ENCODE results near the gene DOCK11.
A peak's percentile ranks its signal among the peaks of the same experiment; 100 is the strongest.

DOCK11 gene

DNA sequence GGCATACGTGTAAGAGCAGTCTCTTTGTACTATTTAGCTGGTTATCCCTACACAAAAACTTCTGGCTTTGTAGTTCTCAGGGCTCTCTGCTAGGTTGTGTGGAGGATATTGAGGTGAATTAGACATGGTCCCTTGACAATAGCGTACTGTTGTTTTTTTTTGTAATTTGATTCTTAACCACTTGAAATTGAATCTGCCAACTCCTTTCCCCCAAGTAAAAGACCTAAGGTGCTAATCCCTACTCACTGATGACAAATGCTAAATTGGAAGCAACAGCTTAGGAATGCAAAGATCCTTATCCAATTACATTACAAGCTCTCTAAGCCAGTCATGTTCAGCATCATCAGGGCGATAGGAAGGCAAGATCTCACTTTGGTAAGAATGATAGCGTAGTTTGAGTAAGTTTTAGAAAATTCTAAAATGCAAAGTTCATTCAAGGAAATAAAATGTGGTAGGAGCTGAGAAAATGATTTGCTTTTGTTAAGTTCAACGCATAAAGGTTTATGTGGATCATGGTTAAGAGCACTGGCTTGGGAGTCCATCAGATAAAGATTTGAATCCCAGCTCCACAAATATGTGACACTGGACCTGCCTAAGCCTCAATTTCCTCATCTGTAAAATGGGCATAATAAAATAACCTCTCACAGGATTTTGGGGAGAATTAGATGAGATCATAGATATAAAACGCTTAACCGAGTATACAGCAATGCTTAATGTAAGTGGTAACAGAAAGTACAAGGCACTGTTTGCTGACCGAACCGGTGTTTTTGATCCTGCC lies 39.3 kb downstream of the DOCK11 start:
- peak; percentile 23 for DNase-seq

DNA sequence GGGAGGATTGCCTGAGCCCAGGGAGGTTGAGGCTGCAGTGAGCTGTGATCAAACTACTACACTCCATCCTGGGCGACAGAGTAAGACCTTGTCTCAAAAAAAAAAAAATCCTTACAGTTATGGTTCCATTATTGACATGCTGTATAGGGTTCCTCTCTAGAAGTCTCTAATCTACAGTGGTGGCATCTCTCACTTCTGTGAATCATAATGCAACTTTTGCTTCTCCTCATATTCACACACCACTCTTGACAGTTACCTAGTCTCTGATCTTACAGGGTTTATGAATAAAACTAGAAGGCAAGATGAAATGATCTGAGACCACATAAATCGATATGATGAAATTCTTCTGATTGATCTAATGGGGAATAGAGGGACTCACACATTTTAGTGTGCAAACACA lies 40.6 kb downstream of the DOCK11 start:
- DNase-seq = no peak

DNA sequence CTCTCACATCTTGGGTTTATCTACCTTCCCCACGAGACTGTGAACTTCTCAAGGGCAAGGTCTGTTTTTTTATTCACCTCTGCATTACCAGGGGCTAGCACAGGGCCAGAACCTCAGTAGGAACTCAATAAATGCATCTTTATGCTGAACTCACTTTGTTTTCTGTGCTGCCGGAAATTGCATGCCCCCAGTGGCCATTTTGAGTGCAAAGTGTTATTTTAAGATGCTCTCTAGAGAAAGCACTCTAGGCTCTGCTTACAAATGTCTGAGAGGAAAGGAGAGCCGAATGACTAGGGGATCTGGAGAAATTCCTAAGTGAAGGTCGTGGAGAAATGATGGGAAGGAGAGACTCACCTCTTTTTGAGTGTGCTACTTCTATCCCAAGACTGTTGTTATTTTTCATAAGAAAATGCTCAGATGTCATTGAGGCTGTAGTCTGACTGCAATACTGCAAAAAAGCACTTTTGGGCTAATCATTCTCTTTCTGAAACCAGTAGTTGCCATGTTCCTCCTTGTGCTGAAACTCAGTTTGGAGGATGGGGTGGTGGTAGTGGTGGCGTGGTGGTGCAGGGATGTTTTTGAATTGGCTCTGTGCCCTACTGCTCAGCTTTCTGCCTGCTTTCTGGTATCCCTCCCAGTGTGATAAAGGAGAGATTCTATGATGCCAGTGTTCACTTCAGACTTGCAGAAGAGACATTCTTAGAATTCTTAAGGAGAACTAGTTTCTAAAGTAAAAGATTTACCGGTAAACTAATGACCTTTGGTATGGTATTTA lies 41.3 kb downstream of the DOCK11 start:
- DNase-seq = no peak

DNA sequence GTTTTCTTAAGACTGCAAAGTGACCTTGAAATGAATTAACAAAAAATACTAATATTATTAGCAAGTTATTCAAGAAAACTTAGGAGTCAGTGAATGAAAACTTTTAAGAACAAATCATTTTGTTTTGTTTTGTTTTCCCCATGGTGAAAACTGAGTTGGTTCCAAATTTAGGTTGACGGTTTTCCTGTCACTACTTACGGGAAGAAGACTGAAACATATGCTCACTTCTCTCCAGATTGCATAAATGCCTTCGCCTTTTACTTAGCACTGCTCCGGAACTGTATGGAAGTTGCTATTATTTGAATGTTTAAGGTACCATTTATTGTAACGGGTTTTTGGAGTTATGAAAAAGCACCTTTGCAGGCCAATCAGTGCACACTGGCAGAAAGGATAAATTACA lies 42.8 kb downstream of the DOCK11 start:
- no peak for DNase-seq

DNA sequence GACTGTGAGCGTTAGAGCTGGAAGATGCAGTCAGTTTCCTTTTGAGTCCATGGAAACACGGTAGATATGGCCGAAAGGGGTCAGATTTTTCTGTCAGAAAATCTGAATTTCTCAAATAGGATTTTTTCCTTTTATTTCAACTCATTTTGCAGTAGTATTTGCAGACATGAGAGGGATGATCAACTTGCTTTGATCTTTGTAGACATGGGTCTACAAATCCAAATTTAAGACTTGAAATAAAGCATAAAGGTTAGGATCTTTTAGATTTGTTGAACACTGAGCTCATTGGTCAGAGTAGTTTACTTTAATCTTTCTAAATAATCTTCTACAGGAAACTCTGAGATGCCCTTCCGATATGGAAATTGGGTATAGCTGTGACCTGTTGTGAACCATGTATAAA lies 44.7 kb downstream of the DOCK11 start:
- DNase-seq = no peak

DNA sequence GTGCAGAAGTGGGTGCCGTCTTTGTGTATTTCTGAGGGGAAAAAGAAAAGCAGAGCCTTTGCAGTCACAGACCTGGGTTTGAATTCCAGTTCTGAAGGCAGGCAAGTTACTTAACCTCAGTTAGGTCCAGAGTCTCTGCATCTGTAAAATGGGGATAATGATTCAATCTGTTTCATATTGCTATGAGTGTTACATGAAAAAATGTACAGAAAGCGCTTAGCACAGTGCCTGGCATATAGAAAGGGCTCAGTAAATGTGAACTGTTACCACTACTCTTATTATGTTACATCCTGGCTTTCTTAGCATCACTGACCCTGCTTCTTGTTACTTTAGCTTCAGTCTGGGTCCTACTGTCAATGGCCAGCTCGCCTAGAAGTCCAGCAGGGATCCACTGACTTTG lies 45.9 kb downstream of the DOCK11 start:
- DNase-seq = no peak

DNA sequence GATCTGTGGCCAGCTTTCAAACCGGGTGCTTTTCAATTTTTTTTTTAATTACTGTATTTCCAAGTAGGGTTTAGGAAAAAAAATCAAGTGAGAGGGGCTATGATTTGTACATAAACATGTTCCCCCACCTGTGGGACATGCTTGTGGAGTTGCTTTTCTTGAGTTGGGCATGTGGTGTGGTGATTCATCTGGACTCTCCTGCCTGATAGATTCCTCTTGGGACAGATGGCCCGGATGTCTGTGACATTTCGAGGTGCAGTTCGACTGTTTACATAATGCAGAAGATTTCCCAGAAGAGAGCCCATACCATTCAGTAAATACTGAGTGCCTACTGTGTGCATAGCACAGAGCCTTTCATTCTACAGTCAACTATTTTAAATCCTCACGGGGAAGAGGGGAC lies 49.9 kb downstream of the DOCK11 start:
- DNase-seq = no peak

DNA sequence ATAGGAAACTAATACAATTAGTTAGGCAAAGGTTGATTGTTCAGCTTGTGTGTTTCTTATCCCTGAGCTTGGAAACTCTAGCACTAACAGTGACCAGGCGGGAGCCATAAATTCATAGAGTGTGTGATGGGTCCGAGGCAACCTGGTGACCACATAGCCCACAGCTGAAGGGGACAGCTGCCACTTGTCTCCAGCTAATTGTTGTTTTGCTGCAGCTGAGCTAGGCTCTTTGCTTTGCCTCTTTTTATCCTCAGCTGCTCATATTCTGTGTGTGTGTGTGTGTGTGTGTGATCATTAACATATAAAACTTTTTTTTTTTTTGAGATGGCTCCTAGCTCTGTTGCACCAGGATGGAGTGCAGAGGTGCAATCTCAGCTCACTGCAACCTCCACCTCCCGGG lies 53.2 kb downstream of the DOCK11 start:
- no peak for DNase-seq

DNA sequence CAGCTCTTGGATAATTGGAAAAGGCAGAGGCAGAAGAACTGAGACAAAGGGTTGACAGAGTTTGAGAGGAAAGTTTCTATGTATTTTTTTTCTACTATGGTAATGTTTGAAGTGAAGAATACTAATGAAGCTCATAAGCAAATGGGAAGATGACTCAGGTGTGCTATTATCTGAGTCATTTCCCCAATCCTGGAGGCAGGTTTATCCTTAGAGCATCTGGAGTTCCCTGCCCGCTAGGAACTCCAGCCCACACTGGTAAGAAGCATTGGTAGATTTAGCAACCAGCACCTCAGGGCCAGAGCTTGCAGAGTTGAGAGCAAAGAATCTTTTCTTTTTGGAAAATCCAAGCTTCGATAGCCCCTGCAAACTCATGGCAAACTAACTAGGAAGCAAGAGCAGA lies 55.2 kb downstream of the DOCK11 start:
- no peak for DNase-seq

DNA sequence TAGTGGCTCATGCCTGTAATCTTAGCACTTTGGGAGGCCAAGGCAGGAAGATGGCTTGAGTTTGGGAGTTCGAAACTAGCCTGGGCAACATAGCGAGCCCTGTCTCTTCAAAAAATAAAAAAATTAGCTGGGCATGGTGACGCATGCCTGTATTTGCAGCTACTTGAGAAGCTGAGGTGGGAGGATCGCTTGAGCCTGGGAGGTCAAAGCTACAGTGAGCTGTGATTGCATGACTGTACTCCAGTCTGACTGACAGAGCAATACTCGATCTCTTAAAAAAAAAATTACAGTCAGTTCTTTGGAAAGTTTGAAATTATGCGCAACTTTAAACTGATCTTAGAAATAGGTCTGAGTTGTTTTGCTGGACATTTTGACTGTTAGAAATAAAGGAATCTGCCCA lies 55.8 kb downstream of the DOCK11 start:
- DNase-seq = no peak

DNA sequence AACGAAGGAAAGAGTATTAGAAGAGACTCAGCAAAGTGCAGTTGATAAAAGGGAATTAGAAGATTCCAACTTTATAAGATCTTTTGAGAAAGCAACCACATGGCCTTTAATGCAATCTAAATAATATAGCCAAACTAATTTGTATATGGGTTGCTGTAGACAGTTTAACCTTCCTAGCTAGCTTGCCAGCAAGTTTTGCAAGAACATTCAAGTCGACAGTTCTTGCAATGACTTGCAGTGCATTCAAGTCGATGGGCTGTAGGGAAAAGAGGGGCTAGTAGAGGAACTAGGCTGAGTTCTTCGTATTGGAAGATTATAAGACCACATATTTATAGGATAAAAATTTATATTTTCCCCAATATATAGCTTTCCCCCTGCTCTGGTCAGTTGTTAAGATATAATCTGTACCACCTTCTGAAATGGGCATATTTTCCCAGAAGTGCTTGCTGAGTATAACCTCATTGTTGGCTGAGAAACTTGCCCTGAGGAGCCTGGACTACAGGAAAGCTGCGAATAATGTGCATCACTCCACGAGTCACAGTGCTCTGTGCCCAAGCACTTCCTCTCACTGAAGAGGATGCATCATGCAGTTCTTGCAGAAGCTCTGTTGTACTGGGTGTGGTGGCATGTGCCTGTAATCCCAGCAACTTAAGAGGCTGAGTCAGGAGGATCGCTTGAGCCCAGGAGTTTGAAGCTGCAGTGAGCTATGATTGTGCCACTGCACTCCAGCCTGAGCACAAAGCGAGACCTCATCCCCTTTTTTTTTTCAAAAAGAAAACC lies 56.7 kb downstream of the DOCK11 start:
- no peak for DNase-seq

DNA sequence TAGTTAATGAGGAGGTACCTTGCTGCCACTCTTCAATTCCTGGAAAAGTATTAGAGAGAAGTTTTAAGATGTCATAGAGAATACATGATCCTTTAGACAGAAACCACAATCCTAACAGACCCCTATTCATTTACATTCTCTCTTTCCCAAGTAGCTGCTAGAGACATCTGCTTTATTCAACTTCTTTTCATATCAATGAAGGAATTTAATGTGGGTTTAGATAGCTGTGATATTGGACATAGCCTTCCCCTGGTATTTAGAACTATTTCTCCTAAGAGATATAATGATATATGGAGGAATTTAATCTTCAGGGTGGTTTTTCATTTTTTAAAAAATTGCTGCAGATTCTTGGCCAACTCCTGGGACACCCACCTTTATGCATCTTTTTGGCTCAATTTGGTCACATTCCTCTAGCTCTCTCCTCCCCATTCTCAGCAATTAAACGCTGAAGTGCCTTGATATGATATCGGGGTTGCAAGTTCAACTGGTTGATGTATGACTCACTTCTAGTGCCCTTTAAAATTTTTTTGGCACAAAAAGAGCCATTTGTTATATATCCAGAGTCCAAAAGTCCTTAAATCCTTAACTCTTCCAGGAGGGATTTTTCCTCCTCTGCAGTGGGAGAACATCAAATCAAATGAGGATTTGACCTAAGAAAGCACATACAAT lies 57.6 kb downstream of the DOCK11 start:
- no peak for DNase-seq

DNA sequence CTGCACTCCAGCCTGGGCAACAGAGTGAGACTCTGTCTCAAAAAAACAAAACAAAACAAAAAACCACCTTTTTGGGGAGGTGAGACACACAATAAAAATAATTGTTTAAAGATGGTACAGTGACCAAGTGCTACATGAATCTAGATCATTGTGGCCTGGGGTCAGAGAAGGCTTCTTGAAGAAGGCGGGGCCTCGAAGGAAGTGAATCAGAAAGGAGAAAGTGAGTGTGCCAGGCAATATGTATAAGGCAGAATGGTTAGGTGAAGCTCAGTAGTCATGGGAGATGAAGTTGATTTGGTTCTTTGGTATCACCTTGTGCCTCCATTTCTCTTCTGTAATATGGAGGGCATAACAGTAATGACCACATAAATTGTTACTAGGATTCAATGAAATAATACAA lies 58.9 kb downstream of the DOCK11 start:
- DNase-seq = no peak

DNA sequence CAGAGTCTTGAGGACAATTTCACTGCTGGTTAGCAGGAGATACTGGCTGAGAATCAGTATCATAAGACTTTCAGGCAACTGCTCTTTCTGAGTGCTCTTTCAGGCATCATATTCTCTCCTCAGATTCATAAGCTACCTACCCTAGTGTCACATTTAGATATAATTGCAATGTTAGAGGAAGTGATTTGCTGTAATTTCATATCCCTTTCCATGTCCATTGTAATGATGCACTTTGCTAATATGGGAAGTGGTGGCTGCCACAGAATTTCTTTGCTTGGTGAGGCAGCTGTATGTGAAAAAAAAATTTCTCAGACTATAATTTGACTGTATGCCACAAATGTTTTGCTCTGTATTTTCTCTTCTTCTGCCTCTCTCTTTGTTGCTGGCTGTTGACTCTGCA lies 63.3 kb downstream of the DOCK11 start:
- no peak for DNase-seq

DNA sequence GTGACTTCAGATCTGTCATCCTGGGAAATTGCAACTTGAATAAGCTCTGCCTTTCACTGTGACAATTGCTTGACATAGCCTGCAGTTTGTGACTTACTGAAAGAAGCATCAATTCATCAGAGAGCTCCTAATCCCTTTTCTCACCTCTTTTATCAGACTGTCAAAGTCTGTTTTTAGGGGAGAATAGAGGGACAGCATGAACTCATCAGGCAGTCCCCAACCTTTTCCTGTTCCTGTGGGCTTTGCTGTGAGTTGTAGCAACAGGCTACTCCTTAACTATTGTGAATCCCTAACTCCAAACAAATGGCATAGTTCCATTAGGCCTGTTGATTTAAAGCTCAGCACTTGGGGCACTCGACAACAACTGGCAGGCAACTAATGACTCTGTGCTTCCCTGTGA lies 64.9 kb downstream of the DOCK11 start:
- no peak for DNase-seq

DNA sequence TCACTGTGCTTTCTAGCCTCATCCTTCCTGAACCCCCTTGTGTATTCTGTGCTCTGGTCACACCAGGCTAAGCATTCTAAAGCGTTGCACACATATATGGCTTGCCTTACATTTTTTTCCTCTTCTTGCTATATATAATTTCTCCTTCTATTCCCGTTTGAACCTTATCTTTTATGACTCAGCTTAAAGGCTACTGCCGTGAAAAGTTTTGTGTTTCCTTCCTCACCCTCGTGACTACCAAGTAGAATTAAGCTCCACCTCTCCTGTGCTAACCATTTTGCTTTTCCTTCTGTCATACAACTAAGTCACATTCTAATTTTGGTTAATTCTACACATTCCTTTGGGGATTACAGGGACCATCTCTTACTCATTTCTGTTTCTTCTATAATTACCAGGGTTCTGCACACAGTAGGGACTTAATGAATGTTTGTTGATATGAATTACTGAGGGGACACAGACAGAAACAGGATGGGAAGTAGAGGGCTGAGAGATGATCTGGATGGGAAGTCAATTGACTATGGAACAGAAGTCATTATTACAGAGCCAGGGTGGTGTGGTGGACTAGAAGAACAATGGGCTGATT lies 67.1 kb downstream of the DOCK11 start:
- no peak for DNase-seq

DNA sequence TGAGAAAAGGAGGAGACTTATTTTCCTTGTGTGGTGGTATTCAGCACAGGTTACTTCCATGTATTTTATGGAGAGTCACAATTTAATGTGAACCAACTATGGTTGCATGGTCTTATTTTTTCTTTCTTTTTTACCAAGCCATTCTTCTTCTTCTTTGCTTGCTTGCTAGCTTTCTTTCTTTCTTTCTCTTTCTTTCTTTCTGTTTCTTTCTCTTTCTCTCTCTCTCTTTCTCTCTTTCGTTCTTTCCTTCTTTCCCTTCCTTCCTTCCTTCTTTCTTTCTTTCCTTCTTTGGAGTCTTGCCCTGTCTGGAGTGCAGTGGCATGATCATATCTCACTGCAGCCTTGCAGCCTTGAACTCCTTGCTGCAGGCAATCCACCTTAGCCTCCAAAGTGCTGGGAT lies 68.9 kb downstream of the DOCK11 start:
- no peak for DNase-seq

DNA sequence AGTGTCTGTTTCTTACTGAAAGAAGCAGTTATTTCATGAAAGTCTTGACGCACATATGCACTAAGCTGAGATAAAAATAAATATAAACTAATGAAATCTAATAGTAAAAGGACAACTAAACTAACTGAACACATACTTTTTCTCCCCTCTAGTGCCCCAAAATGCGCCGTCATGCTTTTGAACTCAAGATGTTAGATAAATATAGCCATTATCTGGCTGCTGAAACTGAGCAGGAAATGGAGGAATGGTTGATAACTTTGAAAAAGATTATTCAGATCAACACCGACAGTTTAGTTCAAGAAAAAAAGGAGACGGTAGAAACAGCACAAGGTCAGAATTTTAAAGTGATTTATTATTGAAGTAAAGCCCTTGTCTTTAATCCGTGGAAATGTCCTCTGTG lies 70.2 kb downstream of the DOCK11 start:
- no peak for DNase-seq

DNA sequence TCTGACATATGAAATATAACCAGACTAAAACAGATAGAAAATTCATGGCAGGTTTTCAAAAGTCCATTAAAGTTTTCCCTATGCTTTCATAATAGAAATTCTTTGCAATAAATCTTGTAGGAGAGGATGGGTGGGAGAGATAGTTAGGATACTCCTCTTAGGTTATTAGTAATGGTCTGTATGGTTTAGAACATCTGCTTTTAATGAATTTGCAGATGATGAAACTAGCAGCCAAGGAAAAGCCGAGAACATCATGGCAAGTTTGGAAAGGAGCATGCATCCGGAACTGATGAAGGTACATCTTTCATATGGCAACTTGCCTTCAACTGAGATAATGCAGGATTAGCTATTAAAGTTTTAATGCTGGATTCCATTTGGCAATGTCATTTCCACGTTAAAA lies 70.7 kb downstream of the DOCK11 start:
- no peak for DNase-seq

DNA sequence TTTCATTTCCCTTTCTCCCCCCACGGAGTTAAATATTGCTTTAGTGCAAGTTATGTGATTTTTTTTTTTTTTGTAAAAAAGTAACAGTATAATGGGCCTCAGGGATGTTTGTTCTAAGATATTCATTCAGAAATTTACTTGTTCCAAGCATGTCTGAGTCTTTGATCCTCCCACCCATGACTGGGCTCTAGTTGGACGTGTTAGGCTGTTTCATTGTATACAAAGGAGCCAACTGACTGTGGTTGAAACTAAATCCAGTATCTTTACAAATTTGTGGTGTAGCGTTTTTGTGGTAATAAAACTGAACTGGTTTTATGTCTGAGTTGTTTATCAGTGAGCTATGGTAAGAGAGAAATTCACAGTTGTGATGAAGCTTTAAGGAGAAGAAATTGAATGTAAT lies 74.1 kb downstream of the DOCK11 start:
- no peak for DNase-seq

DNA sequence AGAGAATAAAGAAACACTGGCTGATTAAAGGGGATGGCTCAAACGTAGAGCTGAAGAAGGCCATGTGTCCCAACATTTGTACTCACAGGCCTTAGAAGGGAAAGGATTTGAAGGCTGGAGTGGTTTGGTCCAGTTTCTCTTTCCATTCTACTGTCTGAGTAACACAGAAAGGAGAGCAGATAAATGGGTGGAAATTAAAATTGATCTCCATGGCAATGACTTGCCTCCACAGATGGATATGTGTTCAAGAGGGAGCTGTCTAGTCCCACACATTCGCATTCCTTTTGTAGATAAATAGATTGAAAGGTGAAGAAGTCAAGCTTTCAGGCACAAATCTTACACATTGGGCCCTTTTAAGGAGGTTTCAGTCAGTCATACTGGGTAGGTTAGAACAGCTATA lies 74.6 kb downstream of the DOCK11 start:
- no peak for DNase-seq

DNA sequence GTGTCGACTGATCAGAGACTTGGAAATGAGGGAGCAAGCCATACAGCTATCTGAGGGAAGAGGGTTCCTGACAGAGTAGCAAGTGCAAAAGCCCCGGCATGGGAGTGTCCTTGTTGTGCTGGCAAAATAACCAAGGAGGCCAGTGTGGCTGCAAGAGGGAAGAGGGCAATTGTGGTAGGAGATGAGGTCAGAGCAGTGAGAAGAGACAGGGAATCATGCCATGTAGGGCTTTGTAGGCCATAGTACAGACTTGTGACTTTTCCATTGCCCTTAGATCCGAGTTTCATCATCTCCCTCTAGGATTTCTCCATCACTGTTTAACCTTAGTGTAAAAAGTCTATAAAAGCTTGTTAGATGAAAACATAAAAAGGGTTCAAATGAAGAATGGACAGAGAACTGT lies 76.2 kb downstream of the DOCK11 start:
- DNase-seq = no peak

DNA sequence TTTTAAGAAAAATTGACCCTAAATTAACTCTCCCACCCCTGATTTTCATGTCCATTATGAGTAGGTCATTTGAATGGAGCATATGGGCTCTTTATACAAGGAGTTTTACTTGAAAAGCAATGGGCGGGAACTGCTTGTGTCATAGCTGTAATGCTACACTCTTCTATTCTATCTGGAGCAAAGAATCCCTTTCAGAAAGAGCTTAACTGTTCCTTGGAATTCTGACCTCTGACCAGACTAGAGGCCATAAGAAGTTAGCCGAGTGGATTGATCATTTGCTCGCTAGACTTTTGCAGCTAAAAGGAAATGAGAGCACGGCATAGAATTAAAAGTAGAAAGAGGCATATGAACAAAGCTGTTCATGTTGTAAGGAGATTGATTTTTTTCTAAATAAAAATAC lies 79.1 kb downstream of the DOCK11 start:
- DNase-seq = no peak

Measured in NCI-H2171 treated with DMSO at 0.1 percent for 48 hours (cell line).